Ovary (tissue), 3 donors: ENCODE results near the gene CHCHD6.

Source experiments
- POLR2A ChIP-seq: fragments of 450-650 bp; IDR thresholded peaks from one replicate; pipeline ENCODE4 v1.6.1; 2017; ENCODE audit warnings: antibody characterized with exemption, mild to moderate bottlenecking, moderate library complexity
- TF ChIP-seq, protein P1 (sequence below), 3 donors: fragments of 450-650 bp in 2 of 3; fragments of 200-600 bp in 1 of 3; IDR thresholded peaks; one replicate each; pipeline versions ENCODE4 v1.5.1 to v1.8.0; 2016 to 2022; ENCODE audit warnings: antibody characterized with exemption in 3 of 3, mild to moderate bottlenecking in 1 of 3
- donor health status: DM: no; HTN: no; CAD: no.

DNA sequence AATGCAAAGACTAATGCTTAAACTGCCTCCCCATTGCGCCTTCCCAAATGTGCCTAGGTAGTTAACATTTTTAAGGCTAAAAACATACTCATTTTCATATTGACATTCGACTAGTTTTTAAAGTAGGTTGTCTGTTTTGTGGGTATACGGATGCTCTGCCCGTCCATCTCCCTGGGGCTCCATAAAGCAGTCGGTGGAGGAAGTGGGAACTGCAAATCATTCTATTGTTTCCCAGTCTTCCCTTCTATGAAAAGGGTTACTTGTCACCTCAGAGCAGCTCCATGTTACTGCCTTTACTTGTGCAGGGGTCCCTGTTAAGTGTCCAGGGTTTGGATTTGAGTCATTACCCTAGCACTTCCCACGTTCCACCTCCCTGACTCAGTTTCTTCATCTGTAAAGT lies 10.9 kb downstream of the CHCHD6 start:
- no peak for TF ChIP-seq POLR2A
- TF ChIP-seq, protein P1, sequence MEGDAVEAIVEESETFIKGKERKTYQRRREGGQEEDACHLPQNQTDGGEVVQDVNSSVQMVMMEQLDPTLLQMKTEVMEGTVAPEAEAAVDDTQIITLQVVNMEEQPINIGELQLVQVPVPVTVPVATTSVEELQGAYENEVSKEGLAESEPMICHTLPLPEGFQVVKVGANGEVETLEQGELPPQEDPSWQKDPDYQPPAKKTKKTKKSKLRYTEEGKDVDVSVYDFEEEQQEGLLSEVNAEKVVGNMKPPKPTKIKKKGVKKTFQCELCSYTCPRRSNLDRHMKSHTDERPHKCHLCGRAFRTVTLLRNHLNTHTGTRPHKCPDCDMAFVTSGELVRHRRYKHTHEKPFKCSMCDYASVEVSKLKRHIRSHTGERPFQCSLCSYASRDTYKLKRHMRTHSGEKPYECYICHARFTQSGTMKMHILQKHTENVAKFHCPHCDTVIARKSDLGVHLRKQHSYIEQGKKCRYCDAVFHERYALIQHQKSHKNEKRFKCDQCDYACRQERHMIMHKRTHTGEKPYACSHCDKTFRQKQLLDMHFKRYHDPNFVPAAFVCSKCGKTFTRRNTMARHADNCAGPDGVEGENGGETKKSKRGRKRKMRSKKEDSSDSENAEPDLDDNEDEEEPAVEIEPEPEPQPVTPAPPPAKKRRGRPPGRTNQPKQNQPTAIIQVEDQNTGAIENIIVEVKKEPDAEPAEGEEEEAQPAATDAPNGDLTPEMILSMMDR (IDR thresholded peaks at IDR 0.05): no peak
